ENCODE results near the gene HOMER1. TPM values are rescaled to one million over a fixed set of nuclear protein-coding genes. Genes with fewer than 3 reads are reported as not detected.

HOMER1 gene
- total RNA-seq, 1 donor from 2014 or later, result 20.5 TPM

GRCh38 chr5:79540939-79541338 lies 27.0 kb upstream of the HOMER1 start:
- no peak for TF ChIP-seq CTCF (IDR thresholded peaks at IDR 0.05; ENCODE audit: insufficient read depth, low read length, severe bottlenecking)
- DNase-seq (ENCODE audit: low read depth) (no peak), FAIRE-seq (no peak)
- H3K36me3 ChIP-seq (ENCODE audit: control insufficient read depth, insufficient read depth, low read length), result no peaks in the 10 kb centered on the region
- no peak overlapping the region for H3K4me3 ChIP-seq (ENCODE audit: low read depth, low read length)
- no peaks in the 10 kb centered on the region for H3K27me3 ChIP-seq (ENCODE audit: control insufficient read depth, insufficient read depth, low read length)

- TF ChIP-seq CTCF (IDR thresholded peaks at IDR 0.05; ENCODE audit: insufficient read depth, low read length, severe bottlenecking), result no peak
- FAIRE-seq (no peak), DNase-seq (ENCODE audit: low read depth) (no peak)
- H3K36me3 ChIP-seq (ENCODE audit: control insufficient read depth, insufficient read depth, low read length), result no peaks in the 10 kb centered on the region
- no peaks in the 10 kb centered on the region for H3K27me3 ChIP-seq (ENCODE audit: control insufficient read depth, insufficient read depth, low read length)
- H3K4me3 ChIP-seq (ENCODE audit: low read depth, low read length), result no peak overlapping the region
These were observed 22.4 kb upstream of the HOMER1 start for GRCh38 chr5:79536193-79536906.

- no peak overlapping the region for H3K4me3 ChIP-seq (ENCODE audit: low read depth, low read length)
- no peaks in the 10 kb centered on the region for H3K36me3 ChIP-seq (ENCODE audit: control insufficient read depth, insufficient read depth, low read length)
- DNase-seq (ENCODE audit: low read depth), result no peak
- no peaks in the 10 kb centered on the region for H3K27me3 ChIP-seq (ENCODE audit: control insufficient read depth, insufficient read depth, low read length)
- no peak for FAIRE-seq
- TF ChIP-seq CTCF (IDR thresholded peaks at IDR 0.05; ENCODE audit: insufficient read depth, low read length, severe bottlenecking), result peak; percentile 4
These were observed 21.7 kb upstream of the HOMER1 start for GRCh38 chr5:79535477-79536192.

- DNase-seq (ENCODE audit: low read depth) (no peak), FAIRE-seq (no peak)
- H3K4me3 ChIP-seq (ENCODE audit: low read depth, low read length), result no peak overlapping the region
- no peaks in the 10 kb centered on the region for H3K36me3 ChIP-seq (ENCODE audit: control insufficient read depth, insufficient read depth, low read length)
- no peak for TF ChIP-seq CTCF (IDR thresholded peaks at IDR 0.05; ENCODE audit: insufficient read depth, low read length, severe bottlenecking)
- no peaks in the 10 kb centered on the region for H3K27me3 ChIP-seq (ENCODE audit: control insufficient read depth, insufficient read depth, low read length)
These were observed 15.2 kb upstream of the HOMER1 start for GRCh38 chr5:79529110-79529509.

- no peak overlapping the region for H3K4me3 ChIP-seq (ENCODE audit: low read depth, low read length)
- H3K27me3 ChIP-seq (ENCODE audit: control insufficient read depth, insufficient read depth, low read length), result no peaks in the 10 kb centered on the region
- no peak for TF ChIP-seq CTCF (IDR thresholded peaks at IDR 0.05; ENCODE audit: insufficient read depth, low read length, severe bottlenecking)
- no peaks in the 10 kb centered on the region for H3K36me3 ChIP-seq (ENCODE audit: control insufficient read depth, insufficient read depth, low read length)
- DNase-seq (ENCODE audit: low read depth) (no peak), FAIRE-seq (no peak)
These were observed 13.5 kb upstream of the HOMER1 start for GRCh38 chr5:79527431-79527830.
